HG03159 (cell line): ENCODE measurements around the gene SLC39A3.

Experiments used
- ATAC-seq: cut with Tn5 transposase; IDR thresholded peaks from one replicate; pipeline ENCODE4 v1.9.1; 2021; ENCODE audit warnings: mild to moderate bottlenecking, moderate library complexity; ENCODE audit not compliant: unreplicated experiment

The SLC39A3 gene

GRCh38 chr19:2768365-2769132 is 28.7 kb upstream of the SLC39A3 start:
- no peak for ATAC-seq

GRCh38 chr19:2767688-2768087 is 27.9 kb upstream of the SLC39A3 start:
- no peak for ATAC-seq

GRCh38 chr19:2766594-2767372 is 27.0 kb upstream of the SLC39A3 start:
- ATAC-seq: no peak

DNA sequence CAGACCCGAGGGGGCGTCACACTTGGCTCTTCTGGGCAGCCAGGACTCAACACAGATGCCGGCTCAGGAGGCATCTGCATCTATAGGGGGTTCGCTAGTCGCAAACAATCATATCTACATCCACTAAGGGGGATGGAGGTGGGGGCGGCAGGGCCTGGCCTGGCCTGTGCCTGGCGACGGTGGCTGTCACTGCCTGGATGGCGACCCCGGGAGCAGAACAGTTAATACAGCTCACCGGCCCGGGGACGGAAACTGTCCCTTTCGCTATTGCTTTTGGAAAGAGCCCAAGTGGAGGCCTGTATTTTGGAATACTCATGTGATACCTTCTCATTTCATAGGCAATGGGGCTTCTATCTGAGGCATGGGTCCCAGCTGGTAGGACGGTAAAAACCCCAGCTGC is 25.6 kb upstream of the SLC39A3 start:
- no peak for ATAC-seq

DNA sequence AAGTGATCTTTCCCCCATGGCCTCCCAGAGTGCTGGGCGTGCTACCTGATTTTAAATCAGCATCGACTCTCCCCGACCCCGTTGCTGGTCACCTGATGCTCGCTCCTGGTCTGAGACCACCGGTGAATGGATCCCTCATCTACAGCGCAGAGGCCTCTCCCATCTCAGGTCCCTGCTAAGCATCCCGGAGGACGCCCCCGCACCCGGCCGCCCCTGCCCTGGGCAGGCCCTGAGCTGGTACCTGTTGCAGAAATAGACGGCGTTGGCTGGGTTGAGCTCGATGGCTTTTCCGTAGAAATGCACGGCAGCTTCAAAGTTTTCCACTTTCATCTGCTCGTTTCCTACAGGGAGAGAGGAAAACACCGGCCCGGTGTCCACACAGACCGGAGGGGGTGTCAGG is 25.1 kb upstream of the SLC39A3 start:
- ATAC-seq: no peak

DNA sequence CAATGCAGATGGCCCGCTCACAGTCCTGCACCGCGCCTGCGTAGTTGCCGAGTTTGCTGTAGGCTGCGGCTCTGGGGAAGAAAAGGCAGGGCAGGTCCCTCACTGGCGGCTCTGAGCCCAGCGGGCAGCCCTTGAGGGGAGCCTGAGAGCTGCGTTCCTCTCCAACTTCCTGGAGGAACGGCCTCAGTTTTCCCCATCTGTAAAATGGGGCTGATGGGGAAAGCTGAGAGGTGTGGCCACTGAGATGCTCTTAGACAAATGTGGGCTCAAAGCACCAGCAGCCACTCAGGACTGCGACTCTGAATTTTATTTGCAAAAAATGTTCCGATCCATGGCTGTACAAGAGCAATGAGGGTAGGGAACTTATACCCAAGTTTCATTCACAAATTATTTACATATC is 23.9 kb upstream of the SLC39A3 start:
- no peak for ATAC-seq

DNA sequence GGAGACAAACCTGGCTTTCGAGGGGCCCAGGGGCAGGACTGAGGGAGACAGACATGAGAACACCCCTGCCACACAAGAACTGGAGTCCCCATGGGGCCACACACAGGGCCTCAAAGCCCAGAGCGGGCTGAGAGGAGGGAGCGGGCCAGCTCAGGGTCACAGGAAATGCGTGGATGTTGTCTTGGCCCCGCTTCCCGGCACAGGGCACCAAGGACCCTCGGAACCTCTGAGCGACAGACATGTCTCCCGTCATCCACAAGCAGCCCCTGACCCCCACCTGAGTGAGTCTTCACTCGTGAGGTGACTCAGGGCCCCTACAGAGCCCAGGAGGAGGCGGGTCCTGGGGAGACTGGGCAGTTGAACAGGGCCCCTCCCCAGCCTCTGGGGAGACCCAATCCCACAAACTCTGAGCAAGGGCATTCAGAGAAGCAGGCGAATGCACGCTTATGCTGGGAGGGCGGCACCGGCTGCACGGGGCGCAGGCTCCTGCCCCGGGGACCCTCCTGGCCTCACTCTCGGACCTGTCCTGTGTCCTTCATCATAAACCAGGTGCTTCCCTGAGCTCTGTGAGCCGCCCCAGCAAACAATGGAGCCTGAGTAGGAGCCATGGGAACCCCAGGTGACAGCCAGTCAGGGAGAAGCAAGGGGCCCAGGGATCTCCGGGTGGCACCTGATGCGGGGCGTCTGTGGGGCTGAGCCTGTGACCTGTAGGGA is 23.1 kb upstream of the SLC39A3 start:
- no peak for ATAC-seq

DNA sequence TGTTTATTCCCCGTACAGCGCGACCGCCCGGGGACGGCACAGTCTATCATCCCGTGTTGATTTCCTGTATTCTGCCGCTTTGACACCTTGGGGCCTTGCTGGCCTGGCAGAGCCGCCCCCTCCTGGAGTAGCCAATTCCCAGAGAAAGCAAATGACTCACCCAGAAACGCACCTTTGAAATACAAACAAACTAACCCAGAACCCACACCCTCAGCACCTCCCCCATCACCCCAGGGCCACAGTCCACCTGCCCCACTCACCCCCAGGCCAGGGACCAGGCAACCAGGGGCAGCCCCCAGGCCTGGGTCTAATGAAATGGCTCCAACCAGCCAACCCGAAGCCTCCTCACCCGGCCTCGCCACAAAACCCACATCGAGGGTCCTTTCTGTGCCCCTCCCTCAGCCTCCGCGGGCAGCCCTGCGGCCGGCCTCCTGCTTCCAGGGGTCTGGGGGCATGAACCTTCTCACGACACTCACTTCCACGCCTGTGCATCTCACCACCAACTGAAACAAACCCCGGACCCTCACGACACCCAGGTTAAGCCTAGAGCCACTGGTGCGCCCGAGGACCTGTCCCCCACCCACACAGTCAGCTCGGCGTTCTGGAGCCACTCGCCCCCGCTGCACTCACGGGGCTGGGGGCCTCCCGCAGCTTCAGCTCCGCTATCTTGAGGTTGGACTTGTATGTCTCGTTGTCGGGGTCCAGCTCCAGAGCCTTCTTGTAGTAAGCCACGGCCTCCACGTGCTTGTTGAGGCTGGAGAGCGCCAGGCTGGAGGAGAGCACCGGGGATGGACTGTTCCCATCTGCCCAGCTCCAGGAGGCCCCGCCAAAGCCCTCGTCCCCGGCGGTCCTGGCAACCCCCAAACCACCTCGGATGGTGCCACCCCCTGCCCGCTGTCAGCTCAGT is 22.3 kb upstream of the SLC39A3 start:
- ATAC-seq: no peak

DNA sequence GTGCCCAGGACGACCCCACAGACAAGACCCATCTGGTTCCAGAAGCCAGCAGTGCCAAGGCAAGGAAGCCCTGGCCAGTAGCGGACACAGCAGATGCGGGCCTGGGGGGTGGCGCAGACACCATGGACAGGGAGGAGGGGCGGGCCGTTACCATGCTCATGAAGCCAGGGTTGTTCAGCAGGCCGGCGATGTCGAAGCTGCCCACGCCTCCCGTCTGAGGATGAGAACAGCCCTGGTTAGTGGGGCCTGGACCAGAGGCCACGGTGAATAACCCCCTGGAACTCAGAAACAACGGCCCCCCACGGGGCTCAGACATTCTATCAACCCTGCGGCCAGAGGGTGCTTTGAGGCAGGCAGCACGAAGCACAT is 21.5 kb upstream of the SLC39A3 start:
- no peak for ATAC-seq

DNA sequence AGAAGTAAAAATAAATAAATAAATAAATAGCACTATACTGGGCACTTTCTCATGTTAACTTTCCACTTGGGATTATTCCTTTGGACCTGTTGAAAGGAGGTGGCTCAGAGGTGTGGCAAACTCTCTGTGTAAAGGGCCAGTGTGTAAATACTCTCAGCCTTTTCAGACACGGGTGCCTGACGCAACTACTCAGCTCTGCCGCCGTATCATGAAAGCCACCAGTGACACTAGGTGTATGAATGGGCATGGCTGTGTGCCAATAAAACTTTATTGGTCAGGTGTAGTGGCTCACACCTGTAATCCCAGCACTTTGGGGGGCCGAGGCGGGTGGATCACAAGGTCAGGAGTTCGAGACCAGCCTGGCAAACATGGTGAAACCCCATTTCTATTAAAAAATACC is 20.1 kb upstream of the SLC39A3 start:
- ATAC-seq: no peak

GRCh38 chr19:2759362-2759761 is 19.5 kb upstream of the SLC39A3 start:
- ATAC-seq: no peak

GRCh38 chr19:2758601-2759313 is 18.9 kb upstream of the SLC39A3 start:
- ATAC-seq: no peak

DNA sequence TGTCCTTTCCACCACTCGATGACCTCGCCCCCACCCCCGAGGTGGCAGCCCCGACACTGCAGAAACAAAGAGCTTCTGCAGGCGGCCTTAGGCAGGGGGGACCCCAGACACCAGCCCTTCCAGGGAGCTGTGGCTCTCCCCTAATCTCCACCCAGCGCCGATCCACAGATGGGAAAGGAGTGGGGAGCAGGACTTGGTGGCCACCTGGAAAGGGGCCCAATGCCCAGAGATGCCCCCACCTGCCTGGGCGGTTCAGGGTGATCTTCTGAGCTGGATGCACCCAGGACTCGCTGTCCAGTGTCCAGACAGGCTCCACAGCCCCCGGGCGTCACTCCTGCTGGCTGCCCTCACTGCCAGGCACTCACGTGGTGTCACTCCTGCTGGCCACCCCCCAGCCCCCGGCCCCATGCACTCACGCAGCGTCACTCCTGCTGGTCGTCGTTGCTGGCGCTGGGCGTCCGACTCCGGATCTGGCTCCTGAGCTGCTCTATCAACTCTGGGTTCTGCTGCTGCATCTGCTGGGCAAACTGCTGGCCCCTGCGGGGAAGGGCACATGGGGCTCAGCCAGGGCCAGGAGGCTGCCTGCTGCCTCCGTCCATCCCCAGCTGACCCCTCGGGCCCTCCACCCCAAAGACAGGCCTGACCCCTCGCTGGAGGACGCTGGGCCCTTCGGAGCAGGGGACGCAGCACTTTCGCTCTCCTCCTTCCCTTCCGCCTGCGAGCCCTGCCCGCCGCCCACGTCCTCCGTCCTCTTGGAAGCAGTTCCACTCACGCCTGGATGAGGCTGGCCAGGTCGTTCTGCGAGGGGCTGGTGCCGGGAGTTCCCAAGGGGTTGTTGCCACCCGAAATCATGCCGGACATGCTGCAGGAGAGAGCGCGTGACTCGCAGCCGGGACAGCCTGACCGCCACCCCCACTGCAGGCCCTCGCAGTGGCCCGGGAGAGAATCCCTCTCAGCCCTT is 17.4 kb upstream of the SLC39A3 start:
- no peak for ATAC-seq

DNA sequence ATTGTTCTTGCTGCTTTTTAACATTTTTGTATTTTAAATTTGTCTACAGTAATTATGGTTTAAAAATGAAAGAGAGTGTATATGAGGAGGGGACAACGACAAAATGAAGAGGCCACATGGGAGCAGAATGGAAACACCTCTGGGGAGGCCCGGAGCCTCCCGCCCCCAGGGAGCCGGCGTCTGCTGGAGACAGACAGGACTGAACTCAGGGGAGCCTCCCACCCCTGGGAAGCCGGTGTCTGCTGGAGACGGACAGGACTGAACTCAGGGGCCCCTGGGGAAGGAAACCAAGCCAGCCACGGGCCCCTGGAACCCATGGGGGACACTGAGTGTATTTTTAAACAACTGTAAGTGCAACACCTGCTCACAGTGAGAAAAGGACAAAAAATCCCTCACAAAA is 16.7 kb upstream of the SLC39A3 start:
- ATAC-seq: no peak

GRCh38 chr19:2755811-2756210 is 16.0 kb upstream of the SLC39A3 start:
- ATAC-seq: no peak

DNA sequence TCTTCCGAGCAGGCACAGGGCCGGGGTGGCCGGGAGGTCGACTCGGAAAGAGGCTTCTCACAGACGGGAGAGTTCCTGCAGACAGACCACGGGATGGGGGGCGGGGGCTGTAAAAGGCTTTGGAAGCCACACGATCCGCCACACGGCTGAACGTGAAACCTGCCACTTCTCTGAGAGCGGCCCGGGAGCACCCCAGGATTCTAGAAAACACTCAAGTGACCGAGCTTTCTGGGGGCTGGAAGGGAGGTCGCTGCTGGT is 15.6 kb upstream of the SLC39A3 start:
- no peak for ATAC-seq

- no peak for ATAC-seq
Measured at GRCh38 chr19:2754659-2755447, 15.0 kb upstream of the SLC39A3 start.

DNA sequence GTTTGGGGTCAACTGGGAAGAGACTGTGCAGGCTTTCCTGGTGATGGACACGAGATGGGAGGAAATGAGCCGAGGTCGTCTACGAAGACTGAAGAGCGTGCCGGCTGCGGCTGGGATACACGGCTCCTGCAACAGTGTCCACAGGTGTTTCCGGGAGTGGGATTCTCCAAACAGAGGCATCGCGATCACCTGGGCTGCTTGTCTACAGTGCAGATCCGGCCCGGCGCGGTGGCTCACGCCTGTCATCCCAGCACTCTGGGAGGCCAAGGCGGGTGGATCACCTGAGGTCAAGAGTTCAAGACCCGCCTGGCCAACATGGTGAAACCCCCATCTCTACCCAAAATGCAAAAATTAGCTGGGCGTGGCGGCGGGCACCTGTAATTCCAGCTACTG is 11.6 kb upstream of the SLC39A3 start:
- no peak for ATAC-seq
